ENCODE data around the gene ZNF317. TPM values are rescaled to one million over a fixed set of nuclear protein-coding genes. Genes with fewer than 3 reads are reported as not detected.
A peak's percentile ranks its signal among the peaks of the same experiment; 100 is the strongest.

ZNF317 gene
- total RNA-seq, 1 experiment from 2014 or later: 34.7 TPM

DNA sequence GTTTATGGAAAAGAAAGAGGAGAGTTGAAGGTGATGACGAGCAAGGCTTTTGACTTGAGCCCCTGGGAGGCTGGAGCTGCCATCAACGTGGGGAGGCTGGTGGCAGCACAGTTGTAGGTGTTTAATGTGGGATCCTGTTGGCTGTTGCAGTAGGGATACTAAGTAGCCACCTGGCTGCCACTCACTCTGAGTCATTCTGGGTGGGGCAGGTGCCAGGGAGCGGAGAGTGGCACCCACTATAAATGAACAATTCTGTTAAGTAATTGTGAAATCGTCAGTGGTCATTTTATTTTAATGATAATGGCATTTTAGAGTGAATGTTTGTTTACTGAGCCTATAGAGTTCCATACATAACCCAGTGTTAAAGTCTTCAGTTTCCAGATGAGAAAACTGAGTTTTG, 9.8 kb downstream of the ZNF317 start:
- Histone ChIP-seq H3K79me2 (ENCODE audit: low read length) (peaks cover 100% of the 10 kb centered on the region), H3K27me3 (ENCODE audit: low read length) (no peaks in the 10 kb centered on the region), H3K9me2 (replicated peaks; ENCODE audit: low read length) (no peaks in the 10 kb centered on the region), H3K4me1 (ENCODE audit: insufficient read depth, low read length) (peaks cover 12% of the 10 kb centered on the region), H3K4me3 (ENCODE audit: low read length) (no peak overlapping the region; the same call in 1 of the 2 replicates), H3K9ac (ENCODE audit: low read length) (no peak overlapping the region), H2AFZ (ENCODE audit: low read length) (no peak overlapping the region), H3F3A (ENCODE audit: low read length, unreplicated experiment) (no peaks in the 10 kb centered on the region), H4K20me1 (ENCODE audit: low read length) (0 out of 2 replicates have a peak, but pooled peaks cover 8% of the 10 kb centered on the region), H3K27ac (ENCODE audit: low read length) (peak overlapping the region; percentile 8; the same call in 1 of the 2 replicates), H3K4me2 (ENCODE audit: low read length) (no peak overlapping the region), H3K9me3 (ENCODE audit: low read length) (peaks cover 69% of the 10 kb centered on the region), H3K36me3 (ENCODE audit: low read depth, low read length) (peaks cover 94% of the 10 kb centered on the region)
- peak; percentile 84 for ATAC-seq
- intact Hi-C loops (cut with micrococcal nuclease): loop anchor here (10.0 kb wide), 1 partner anchor 285 kb away; the partner anchor contains the start of gene ZNF266
- ChIA-PET CTCF (no interaction called here), POLR2A (ENCODE audit: unreplicated experiment) (no interaction called here)
- BruUV-seq (replicated peaks): no TSS peak
- DNase-seq: peak; percentile 76
- no peak for TF ChIP-seq EZH2 (IDR thresholded peaks at IDR 0.05; ENCODE audit: low read length, unreplicated experiment)
- TF ChIP-seq, protein P1, sequence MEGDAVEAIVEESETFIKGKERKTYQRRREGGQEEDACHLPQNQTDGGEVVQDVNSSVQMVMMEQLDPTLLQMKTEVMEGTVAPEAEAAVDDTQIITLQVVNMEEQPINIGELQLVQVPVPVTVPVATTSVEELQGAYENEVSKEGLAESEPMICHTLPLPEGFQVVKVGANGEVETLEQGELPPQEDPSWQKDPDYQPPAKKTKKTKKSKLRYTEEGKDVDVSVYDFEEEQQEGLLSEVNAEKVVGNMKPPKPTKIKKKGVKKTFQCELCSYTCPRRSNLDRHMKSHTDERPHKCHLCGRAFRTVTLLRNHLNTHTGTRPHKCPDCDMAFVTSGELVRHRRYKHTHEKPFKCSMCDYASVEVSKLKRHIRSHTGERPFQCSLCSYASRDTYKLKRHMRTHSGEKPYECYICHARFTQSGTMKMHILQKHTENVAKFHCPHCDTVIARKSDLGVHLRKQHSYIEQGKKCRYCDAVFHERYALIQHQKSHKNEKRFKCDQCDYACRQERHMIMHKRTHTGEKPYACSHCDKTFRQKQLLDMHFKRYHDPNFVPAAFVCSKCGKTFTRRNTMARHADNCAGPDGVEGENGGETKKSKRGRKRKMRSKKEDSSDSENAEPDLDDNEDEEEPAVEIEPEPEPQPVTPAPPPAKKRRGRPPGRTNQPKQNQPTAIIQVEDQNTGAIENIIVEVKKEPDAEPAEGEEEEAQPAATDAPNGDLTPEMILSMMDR (conservative IDR thresholded peaks at IDR 0.05; ENCODE audit: low read depth, low read length): no peak
- TF ChIP-seq EZH2phosphoT487 (IDR thresholded peaks at IDR 0.05; ENCODE audit: borderline replicate concordance, low read length): no peak

DNA sequence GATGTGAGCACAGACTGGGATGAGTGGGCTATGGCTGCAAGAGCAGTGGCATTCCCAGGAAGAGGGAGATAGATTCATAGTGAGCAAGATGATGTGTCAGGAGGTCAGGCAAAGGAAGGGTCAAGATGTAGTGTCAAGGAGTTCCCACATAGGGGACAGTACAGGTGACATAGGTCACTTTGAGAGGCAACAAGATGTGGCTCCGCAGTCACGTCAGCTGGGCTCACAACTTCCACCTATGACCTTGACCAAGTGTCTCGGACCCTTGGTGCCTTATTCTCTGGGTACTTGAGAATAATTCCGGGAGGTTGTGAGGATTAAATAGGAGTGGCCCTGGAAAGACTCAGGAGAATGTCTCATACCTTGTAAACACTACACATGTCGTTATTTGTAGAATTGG, 10.5 kb downstream of the ZNF317 start:
- intact Hi-C loops (cut with micrococcal nuclease): no loop called here
- ATAC-seq (no peak), DNase-seq (no peak)
- H2AFZ ChIP-seq (ENCODE audit: low read length): no peak overlapping the region
- H3K36me3 ChIP-seq (ENCODE audit: low read depth, low read length): peaks cover 94% of the 10 kb centered on the region
- peaks cover 100% of the 10 kb centered on the region for H3K79me2 ChIP-seq (ENCODE audit: low read length)
- no peaks in the 10 kb centered on the region for H3K9me2 ChIP-seq (replicated peaks; ENCODE audit: low read length)
- BruUV-seq (replicated peaks): no TSS peak
- ChIA-PET POLR2A (ENCODE audit: unreplicated experiment) (no interaction called here), CTCF (no interaction called here)
- H3K4me1 ChIP-seq (ENCODE audit: insufficient read depth, low read length): peaks cover 12% of the 10 kb centered on the region
- no peaks in the 10 kb centered on the region for H3F3A ChIP-seq (ENCODE audit: low read length, unreplicated experiment)
- TF ChIP-seq, protein P1 (conservative IDR thresholded peaks at IDR 0.05; ENCODE audit: low read depth, low read length): no peak
- TF ChIP-seq EZH2phosphoT487 (IDR thresholded peaks at IDR 0.05; ENCODE audit: borderline replicate concordance, low read length): no peak
- TF ChIP-seq EZH2 (IDR thresholded peaks at IDR 0.05; ENCODE audit: low read length, unreplicated experiment): no peak
- H3K4me3 ChIP-seq (ENCODE audit: low read length): no peak overlapping the region; the same call in 1 of the 2 replicates
- peak overlapping the region; percentile 8; the same call in 1 of the 2 replicates for H3K27ac ChIP-seq (ENCODE audit: low read length)
- peaks cover 67% of the 10 kb centered on the region for H3K9me3 ChIP-seq (ENCODE audit: low read length)
- 0 out of 2 replicates have a peak, but pooled peaks cover 8% of the 10 kb centered on the region for H4K20me1 ChIP-seq (ENCODE audit: low read length)
- no peak overlapping the region for H3K9ac ChIP-seq (ENCODE audit: low read length)
- H3K4me2 ChIP-seq (ENCODE audit: low read length): no peak overlapping the region
- no peaks in the 10 kb centered on the region for H3K27me3 ChIP-seq (ENCODE audit: low read length)

DNA sequence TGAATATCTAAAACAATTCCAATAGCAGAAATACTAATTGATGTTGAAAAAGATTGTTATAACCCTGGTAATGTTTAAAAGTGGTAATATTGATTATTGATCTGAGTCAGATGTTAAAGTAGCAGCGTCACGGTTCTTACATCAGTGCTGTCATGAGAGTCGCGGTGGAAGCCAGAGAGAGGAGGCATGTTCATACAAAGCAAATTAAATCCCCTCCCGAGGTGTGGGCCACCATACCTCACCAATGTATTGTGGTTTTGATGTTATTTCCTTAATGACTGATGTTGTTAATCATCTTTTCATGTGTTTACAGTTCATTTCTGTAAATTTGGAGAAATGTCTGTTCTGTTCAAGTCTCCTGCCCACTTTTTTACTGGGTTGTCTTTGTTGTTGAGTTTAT, 11.2 kb downstream of the ZNF317 start:
- Histone ChIP-seq H3K4me2 (ENCODE audit: low read length) (no peak overlapping the region), H3K9ac (ENCODE audit: low read length) (no peak overlapping the region), H3K4me3 (ENCODE audit: low read length) (no peak overlapping the region), H3K27me3 (ENCODE audit: low read length) (no peaks in the 10 kb centered on the region), H3F3A (ENCODE audit: low read length, unreplicated experiment) (no peaks in the 10 kb centered on the region), H3K9me2 (replicated peaks; ENCODE audit: low read length) (no peaks in the 10 kb centered on the region), H3K79me2 (ENCODE audit: low read length) (peaks cover 100% of the 10 kb centered on the region), H3K4me1 (ENCODE audit: insufficient read depth, low read length) (peaks cover 12% of the 10 kb centered on the region), H2AFZ (ENCODE audit: low read length) (no peak overlapping the region), H4K20me1 (ENCODE audit: low read length) (0 out of 2 replicates have a peak, but pooled peaks cover 8% of the 10 kb centered on the region), H3K27ac (ENCODE audit: low read length) (no peak overlapping the region), H3K9me3 (ENCODE audit: low read length) (peaks cover 67% of the 10 kb centered on the region), H3K36me3 (ENCODE audit: low read depth, low read length) (peaks cover 97% of the 10 kb centered on the region)
- ATAC-seq (no peak), DNase-seq (no peak)
- CTCF ChIA-PET: no interaction called here
- POLR2A ChIA-PET (ENCODE audit: unreplicated experiment): no interaction called here
- TF ChIP-seq EZH2phosphoT487 (IDR thresholded peaks at IDR 0.05; ENCODE audit: borderline replicate concordance, low read length): no peak
- TF ChIP-seq EZH2 (IDR thresholded peaks at IDR 0.05; ENCODE audit: low read length, unreplicated experiment): no peak
- TF ChIP-seq, protein P1 (conservative IDR thresholded peaks at IDR 0.05; ENCODE audit: low read depth, low read length): no peak
- intact Hi-C loops (cut with micrococcal nuclease): no loop called here
- no TSS peak for BruUV-seq (replicated peaks)

All from PC-3 (cell line).